GM18520 (cell line): ENCODE measurements around the gene LPGAT1.
"Not testable (repeated sequence)": the region's sequence is repeated elsewhere in the genome, so short reads cannot be mapped to it uniquely, and the experiment has no call there.

Source experiments
- ATAC-seq: cut with Tn5 transposase; IDR thresholded peaks from one replicate; pipeline ENCODE4 v1.9.1; 2021; ENCODE audit not compliant: unreplicated experiment

Gene LPGAT1

DNA sequence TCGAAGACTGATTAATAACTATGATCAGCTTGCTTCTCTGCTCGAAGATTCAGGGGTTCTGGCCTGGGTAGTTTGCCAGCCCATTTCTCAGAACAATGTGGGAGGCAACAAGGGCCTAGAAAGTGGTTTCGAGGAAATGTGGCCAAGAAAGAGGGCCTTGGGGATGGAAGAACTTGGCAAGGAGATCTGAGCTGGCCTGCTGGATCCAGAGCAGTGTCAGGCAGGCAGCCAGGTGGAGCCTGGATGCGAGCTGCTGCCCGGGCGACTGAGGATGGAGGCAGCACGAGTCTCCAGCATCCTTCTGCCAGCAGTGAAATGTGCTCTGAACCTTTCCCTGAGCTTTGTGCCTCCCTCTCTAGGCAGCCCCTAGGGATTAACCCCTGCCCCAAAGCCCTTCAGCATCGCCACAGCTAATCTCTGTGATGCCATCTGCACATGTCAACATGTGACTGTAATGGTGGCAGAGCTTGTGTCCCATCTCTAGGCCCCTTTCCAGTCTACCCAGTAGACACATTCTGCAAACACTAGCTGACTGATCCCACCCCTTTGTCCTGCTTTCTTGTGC lies 94.1 kb downstream of the LPGAT1 start:
- ATAC-seq: no peak

DNA sequence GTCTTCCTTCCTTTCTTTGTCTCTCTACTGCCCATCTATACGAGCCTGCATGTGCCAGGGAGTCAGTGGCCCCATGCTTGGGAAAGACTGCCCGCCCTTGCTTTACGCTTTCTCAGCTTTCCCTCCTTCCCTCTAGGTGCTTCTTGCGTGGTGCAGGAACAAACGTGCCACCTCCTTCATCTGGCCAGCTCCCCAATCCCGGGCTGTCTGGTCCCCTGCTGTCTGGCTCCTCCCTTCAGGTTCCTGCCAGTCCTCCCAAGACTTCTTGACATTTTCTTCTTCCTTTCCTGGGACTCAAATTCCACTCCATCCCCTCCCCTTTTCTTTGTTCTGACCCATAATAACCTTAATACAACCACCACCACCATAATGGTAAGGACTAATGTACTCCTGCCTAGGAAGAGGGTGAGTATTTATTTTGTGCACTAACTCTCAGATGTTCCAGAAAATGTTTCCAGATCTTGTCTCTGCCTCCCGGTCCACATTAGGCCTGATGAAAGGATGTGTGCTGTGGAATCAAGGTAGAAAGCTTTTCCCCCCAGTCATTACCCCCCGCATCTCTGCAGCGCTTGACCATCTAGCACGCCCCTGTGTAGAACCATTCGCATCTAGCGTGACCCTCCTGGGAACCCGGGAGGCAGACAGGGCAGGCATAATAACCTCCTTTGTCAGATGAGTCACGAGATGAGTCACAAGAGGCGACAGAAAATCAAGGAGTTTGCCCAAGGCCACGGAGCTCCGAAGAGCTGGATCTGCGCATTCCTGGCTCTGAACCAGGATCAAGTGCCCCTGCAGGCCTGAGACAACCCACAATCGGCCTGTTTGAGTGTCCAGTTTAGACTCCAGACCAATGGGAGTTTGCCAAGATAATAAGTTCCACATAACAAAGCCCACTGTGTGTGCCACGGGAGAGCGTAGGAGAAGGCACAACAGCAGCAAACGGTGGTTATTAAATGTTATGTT lies 95.1 kb downstream of the LPGAT1 start:
- no peak for ATAC-seq

- no peak for ATAC-seq
These were observed 95.8 kb downstream of the LPGAT1 start for GRCh38 chr1:211734791-211735190.

DNA sequence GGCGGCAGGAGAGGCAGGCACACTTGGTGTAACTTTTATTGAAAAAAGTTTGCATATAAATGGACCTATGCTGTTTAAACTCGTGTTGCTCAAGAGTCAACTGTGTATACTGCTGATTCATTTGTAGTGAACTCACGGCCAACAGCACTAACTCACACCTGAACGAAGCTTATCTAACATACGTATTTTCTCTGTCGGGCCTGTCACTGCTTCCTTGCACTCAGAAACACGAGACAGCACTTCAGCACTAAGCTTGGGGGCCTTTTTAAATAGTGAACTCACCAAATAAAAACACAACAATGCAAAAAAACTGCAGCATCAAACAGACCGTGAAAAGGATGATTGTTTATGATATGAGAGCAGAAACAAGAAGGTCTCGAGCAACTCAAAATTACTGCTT lies 96.2 kb downstream of the LPGAT1 start:
- no peak for ATAC-seq

GRCh38 chr1:211732293-211732980 lies 98.1 kb downstream of the LPGAT1 start:
- ATAC-seq: no peak

- ATAC-seq: no peak
These were observed 98.9 kb downstream of the LPGAT1 start for GRCh38 chr1:211731456-211732292.

- no peak for ATAC-seq
These were observed 100.2 kb downstream of the LPGAT1 start for GRCh38 chr1:211730347-211730746.

- ATAC-seq: no peak
These were observed 101.3 kb downstream of the LPGAT1 start for GRCh38 chr1:211729238-211729637.

DNA sequence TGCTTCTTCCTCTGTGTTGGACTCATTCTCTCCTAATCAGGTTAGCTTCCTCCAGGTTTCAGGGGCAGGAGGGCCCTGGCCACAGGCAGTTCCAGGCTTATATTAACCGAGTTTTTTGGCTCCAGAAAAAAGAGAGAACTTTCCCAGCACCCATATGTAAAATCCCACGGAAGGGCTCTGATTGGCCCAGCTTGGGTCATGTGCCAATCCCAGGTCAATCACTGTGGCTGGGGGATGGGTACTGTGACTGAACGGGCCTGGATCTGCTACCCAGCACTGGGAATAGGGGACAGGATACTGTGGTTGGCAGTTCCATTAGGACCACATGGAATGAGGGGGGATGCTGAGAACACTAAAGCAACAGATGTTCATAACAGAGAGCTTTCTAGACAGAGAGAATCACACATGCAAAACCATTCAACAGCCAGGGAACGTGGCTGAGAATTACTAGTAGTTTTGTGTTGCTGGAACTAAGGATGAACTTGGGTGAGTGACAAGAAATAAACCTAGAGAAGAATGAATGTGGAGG lies 104.0 kb downstream of the LPGAT1 start:
- ATAC-seq: no peak

GRCh38 chr1:211724687-211725196 lies 105.8 kb downstream of the LPGAT1 start:
- ATAC-seq: no peak

- no peak for ATAC-seq
These were observed 107.3 kb downstream of the LPGAT1 start for GRCh38 chr1:211723273-211723672.

DNA sequence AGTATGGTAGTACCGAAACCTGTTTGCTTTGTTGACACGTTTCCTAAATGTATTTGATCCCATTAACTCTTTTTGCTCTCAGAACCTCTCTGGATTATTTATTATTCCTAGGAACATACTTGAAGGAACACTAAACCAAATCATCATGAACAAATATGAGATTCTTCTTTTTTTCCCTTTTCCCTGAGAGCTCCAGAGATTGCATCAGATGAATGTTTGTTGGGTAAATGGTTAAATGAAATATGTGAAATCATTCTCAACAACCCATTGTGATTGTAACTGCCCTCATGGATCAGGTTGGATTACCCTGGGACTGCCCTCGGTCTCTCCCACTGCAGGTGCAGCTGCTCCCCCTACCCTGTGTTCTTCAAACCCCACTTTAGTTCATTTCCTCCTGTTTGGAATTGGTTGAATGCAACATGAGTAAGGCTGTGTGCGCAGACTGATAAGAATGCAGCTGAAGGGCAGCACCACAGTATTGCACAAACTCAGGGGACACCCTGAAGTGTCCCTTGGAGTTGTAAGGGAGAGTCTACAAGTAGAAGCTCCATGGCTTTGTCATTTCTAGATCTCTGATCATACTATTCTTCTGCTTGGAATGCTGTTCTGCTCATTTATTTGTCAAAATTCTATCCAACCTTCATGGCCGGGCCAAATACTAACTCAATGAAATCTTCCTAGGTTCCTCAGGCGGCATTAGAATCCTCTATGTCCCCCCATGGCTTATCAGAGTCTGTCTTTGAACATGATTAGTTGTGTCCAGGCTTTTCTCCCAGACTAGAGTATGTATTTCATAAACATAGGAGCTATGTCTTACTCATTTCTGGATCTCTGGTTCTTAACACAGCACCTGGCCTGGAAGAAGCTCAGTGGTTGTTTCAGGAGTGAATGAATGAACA lies 108.0 kb downstream of the LPGAT1 start:
- no peak for ATAC-seq

DNA sequence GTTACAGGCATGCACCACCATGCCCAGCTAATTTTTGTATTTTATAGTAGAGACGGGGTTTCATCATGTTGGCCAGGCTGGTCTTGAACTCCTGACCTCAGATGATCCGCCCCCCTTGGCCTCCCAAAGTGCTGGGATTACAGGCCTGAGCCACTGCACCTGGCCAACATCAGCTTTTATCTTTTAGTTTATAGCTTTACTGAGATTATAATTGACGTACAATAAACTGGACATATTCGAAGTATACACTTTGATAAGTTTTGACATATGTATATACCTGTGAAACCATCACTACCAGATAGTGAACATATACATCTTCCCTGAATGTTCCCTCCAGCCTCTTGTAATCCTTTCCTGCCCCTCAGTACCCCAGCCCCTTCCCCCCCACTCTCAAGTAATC lies 114.0 kb downstream of the LPGAT1 start:
- not testable (repeated sequence) for ATAC-seq

- no peak for ATAC-seq
These were observed 114.6 kb downstream of the LPGAT1 start for GRCh38 chr1:211715971-211716370.

DNA sequence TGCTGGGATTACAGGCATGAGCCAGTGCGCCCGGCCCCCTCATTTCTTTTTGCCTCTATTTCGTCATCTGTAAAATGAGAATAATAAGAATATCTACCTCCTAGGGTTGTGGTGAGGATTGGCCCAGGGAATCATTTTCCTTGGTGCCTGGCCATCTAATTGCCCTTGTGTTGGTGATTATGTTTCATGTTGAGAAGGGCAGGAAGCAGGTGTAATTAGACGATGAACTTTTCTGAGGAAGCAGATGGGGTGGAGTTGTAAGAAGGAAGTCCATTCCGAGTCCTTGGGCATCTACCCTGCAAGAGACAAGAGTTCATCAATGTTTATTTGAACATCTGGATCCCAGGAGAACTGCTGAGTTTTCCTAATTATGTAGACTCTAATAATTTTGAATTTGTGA lies 116.4 kb downstream of the LPGAT1 start:
- ATAC-seq: no peak

DNA sequence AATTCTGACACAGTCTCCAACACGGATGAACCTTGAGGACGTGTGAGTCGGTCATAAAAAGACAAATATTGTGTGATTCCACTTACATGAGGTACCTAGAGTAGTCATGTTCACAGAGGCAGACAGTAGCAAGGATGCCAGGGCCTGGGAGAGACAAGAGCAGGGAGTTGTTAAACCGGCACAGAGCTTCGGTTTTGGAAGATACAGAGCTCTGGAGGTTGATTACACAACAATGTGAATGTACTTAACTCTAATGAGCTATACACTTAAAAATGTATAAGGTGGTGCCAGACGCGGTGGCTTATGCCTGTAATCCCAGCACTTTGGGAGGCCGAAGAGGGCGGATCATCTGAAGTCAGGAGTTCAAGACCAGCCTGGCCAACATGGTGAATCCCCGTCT lies 117.3 kb downstream of the LPGAT1 start:
- no peak for ATAC-seq

DNA sequence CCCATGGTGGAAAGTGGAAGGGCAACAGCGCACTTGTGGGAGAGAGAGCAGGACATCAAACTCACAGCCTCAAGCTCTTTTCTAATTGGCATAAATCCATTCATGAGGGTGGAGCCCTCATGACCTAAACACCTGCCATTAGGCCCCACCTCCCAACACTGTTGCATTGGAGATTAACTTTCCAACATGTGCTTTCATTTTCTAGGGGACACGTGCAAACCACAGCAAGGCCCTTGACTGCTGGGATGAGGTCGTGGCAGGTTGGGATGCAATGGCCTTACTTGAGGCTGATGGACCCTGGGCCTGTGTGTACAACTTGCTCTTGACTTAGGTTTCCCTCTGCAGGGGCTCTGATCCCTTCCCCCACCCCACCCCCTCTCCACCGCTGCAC lies 119.3 kb downstream of the LPGAT1 start:
- ATAC-seq: no peak

DNA sequence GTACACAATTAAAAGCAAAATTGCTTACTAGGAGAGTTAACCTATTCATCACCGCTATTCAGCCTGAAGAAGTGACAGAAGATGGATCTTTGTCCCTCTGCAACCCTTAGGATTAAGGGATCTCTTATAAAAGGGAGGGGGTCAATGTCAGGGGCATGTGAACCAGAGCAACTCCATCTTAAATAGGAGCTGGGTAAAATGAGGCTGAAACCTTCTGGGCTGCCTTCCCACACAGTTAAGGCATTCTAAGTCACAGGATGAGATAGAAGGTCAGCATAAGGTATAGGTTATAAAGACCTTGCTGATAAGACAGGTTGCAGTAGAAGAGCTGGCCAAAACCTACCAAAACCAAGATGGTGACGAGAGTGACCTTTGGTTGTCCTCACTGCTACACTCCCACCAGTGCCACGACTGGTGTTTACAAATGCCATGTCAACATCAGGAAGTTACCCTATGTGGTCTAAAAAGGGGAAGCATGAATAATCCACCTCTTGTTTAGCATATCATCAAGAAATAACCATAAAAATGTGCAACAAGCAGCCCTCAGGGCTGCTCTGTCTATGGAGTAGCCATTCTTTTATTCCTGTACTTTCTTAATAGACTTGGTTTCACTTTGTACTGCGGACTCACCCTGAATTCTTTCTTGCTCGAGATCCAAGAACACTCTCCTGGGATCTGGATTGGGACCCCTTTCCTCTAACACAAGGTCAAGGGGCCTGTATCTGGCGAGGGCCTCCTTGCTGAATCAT lies 119.8 kb downstream of the LPGAT1 start:
- no peak for ATAC-seq

DNA sequence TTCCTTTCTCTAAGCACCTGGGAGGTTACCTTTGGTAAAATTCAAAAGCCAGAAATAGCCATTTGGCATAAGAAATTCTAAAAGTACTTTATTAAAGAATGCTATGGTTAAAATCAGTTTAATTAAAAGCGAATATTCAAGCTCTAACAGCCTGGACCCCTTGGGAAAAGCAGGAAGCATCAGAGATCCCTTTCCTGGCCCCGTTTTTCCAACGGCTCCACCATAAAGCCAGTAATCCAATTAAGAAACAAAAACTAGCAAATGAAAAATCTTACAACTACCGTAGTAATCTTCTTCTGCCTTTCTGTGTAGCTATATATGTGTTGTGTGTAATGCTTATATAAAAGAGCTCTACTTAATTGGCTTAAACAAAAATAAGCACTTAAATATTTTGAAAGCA lies 121.6 kb downstream of the LPGAT1 start:
- no peak for ATAC-seq
